ENCODE results near the gene METTL21C.

METTL21C gene

DNA sequence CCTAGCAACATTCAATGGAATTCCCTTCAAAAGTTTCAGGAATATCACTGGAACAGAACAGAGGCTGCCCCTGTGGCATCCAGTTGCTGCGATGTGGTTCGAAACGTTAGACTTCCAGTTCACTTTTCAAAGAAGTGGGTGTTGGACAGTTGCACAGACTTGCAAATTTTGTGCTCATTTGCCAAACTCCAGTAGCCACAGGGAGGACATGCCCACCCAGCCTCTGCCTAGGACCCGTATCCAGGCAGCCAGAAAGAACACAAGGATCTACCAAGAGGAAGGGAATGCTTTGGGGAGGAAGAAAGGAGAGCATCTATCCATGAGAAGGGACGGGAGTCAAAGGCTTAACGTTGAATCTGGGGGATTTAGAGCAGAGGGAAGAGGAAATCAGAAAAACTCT lies at the start of gene METTL21C:
Gene METTL21C (minus strand): TSS at position 108 of the 400 bp plus-strand sequence. CDS start 546 bp downstream, outside the sequence.
- FAIRE-seq, result no peak

GRCh38 chr13:102742506-102742905 lies 47.7 kb upstream of the METTL21C start:
- FAIRE-seq, result no peak

GRCh38 chr13:102742101-102742500 lies 47.3 kb upstream of the METTL21C start:
- no peak for FAIRE-seq

DNA sequence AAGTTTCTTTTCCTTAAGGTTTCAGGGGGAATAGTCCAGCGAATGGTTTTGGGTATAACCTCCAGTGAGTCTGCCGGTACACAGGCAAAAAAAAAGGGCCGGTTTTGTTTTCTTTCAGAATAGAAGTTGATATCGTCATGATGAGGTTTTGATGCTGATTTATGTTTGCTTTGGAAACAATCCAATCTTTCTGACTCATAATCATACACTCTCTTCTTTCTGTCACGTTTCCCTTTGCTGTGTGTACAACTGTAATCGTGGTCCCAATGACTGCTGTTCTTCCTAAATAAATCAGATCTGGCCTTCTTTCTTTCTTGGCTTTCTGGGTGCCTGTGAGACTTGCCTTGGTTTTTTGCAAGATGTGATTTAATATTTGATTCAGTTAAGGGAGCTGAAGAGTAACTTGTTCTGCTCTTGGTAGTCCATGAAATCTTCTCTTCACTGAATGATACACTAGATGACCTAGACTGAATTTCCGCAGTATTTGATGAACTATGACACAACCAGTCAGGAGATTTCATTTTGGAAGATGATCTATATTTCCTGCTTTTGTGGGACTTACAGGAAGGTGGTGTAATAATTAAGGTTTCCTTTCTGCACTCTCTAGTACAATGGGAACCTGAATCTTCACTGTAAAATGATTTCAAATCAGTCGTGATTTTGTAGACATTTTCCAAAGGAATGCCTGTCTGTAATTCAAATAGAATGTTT lies 34.9 kb upstream of the METTL21C start:
- FAIRE-seq, result no peak

- FAIRE-seq, result no peak
Measured at GRCh38 chr13:102726430-102726829, 31.6 kb upstream of the METTL21C start.

DNA sequence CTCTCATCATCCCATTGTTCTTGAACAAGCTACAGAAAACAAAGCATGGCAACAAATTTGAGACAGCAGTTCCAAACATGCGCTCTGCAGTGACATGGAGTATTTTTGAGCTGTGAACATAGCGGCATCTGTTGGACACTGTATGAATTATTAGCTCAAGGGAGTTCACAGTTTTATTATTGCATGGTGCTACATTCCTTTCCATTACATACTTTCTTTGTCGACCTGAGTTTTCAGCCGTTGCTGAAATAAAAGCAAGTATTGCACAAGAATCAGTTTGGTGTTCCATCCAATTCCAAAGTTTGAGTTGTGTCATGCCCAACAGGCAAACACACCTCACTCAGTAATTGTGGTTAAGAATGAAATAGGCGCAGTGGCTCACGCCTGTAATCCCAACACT lies 30.1 kb upstream of the METTL21C start:
- FAIRE-seq, result no peak

- no peak for FAIRE-seq
Measured at GRCh38 chr13:102721800-102722231, 27.0 kb upstream of the METTL21C start.

GRCh38 chr13:102718746-102719145 lies 23.9 kb upstream of the METTL21C start:
- no peak for FAIRE-seq

DNA sequence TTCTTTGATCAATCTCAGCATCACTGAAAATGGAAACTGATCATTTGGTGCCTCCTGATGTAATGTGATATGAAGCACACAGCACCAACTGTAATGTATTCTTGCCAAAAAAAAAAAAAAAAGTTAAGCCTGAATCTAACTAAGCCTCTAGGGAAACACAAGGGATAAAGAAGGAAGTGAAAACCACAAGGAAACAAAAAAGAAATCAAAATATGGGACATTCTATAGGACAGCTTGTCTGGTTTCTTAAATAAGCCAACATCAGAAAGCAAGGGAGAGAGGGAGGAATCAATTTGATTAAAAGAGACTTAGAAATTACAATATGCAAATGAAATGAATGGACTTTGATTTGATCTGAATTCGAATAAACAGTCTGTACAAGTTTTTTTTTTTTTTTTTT lies 20.6 kb upstream of the METTL21C start:
- FAIRE-seq, result no peak

- FAIRE-seq, result no peak
Measured at GRCh38 chr13:102710261-102710679, 15.4 kb upstream of the METTL21C start.

DNA sequence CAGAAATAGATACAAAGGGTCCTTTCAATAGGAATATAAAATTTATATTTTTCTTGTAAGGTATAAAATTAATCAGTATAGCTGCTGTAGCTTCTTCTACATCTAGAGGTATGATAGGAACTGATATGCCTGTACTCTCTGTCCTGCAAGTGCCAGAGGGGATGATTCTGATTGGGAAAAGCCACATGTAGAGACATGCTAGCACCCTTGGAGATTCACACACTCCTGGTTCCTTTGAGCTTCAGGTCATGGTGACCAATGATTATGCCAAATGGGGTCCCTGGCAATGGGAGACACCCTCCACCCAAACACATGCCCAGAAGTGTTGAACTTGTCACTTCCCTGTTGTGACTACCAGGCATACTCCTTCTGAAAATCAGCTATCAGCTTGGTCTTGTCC lies 14.7 kb upstream of the METTL21C start:
- FAIRE-seq, result no peak

DNA sequence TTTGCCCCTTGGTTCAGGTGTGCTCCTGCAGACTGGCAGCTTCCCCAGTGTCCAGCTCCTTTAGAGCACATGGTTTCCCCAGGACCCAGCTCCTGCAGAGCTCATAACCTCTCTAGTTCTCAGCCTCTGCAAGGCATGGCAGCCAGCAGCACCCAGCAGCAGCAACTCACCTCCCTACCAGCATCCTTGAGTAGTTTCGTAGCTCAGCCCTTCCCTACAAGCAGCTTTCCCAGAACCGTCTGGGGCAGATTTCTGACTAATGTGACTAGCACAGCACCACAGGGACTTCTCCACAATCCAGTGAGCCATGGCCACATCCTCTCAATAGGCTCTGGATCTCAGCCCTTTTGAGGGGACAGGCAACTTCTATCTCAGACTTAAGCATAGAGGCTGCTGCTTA lies 14.1 kb upstream of the METTL21C start:
- FAIRE-seq, result no peak

DNA sequence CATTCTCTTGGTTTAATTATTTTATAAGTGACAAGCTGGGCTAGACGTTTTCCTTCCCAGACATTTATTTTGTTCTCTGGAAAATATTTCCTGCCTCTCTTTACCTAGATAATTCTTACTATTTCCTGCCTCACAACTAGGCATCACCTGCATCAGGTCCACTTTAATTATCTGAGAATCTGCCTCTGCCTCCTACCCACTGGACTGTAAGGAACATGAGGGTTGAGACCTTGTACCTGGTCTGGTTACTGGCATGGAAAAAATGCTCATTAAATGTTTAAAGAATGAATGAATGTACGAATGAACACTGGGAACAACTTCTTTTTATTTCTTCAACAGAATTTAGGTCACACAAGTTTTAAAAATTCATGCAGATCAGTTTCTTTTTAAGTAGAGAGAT lies 13.4 kb upstream of the METTL21C start:
- FAIRE-seq, result no peak

DNA sequence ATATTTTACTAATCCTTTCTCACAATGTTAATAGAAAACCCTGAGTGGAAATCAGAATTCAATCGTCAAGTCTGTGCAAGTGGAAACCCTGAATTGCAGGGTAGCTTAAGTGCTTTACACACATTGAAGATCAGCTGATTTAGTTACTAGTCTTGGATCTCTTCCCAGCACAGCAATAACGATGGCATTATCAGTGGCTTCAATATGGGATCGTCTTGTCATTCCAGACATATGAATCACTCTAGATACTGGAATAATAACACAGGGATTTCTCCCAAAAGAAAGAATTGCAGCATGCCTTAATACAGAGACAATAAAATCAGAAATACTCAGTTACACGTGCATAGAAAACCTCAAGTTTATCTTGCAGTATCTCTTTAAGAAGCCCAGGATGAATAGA lies 12.6 kb upstream of the METTL21C start:
- FAIRE-seq, result no peak

DNA sequence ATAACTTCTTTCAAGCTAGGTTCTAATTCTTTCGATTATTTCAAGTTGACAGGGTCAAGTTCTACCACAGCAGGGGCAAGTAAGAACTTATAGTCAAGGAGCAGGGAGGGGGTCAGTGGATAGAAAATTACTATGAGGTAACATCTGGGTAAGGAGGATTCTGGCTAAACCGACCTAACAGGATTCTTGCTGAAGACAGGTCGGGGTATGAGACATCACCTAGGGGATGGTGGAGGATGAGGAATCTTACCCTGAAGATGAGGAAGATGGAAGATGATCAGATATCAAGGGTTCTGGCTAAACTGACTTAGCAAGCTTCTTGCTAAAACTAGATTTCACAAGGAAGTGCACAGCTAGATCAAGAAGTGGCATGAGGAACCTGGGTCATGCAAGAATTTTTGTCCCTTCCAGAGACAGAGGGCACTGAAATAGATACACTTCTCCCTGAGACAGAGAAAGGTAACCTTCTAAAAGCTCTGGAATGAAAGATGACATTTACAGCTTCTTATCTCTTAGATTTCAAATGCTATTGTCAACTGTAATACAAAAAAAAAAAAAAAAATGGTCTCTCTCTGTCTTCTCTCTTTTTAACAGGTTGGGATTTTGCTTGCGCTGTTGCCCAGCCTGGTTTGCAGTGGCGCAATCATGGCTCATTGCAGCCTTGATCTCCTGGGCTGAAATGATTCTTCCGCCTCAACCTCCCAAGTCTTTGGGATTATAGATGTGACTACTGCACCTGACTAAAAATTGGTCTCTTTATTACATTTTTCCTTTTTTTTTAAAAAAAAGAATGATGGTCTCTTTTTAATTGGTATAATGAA lies 9.6 kb upstream of the METTL21C start:
- FAIRE-seq, result no peak

DNA sequence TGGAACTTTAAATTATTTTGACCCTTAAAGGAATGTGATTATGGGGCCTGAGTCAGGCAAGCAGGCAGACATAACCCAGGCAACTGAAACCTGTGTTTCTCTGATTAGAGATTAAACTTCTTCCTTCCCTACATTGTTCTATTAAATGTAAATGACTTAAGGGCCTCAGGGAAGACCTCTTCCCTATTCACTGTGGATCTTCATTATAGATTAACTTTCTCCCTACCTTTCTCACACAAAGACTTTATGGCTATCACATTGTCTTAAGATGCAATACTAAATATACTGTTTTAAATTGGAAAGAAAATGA lies 8.8 kb upstream of the METTL21C start:
- no peak for FAIRE-seq

DNA sequence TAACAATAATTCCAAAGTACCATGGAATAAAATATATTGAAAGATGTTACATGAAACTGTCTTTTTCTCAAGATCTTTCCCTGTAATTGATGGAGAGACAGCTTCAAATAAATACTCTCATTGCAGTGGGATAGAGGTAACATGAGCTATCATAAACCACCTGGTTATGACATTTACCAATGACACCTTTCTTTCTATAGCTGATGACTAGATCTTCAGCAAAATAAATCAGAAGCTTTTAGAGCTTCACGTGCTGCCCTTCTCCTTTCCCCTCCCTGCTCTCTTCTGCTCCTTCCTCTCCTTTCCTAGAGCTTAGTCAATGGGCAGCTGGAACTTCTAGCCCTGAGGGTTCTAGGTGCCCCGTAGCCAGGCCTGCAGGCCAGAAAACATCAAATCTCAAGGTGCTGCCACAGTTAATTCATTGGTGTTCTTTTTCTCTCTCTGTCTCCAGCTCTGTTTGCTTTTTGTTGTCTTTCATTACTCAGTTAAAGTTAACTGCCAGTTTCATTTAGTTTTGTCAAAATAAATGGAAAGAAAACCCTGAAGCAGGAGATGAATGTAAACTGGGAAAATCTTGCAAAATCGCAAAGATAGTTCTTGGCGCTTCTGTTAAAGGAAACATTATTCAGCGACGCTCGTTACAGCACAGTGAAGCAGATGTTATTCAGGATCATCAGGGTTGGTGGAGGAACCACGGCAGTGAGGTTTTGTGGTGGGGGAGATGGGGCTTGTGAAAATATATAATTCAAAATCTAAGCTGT lies 8.3 kb upstream of the METTL21C start:
- FAIRE-seq, result no peak

GRCh38 chr13:102701331-102701730 lies 6.5 kb upstream of the METTL21C start:
- no peak for FAIRE-seq

GRCh38 chr13:102700088-102701031 lies 5.5 kb upstream of the METTL21C start:
- FAIRE-seq, result peak; percentile 33

DNA sequence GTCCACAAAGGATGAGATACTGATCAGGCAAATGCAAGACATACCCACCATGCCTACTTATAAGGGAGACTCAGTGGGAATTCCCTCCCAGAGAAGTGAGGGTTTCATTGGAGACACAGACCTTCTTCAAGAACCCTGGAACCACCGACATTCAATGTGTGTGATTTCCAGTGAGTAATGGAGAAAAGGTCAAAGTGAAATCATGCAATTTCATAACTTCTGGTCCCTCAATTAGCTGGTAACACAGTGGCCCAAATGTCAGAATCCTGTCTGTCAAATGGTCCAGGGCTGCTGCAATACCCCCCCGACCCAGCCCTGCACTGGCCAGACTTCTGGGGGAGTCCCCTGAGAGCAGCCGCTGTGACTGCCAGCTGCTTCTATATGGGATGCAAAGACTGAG lies 4.7 kb upstream of the METTL21C start:
- no peak for FAIRE-seq

DNA sequence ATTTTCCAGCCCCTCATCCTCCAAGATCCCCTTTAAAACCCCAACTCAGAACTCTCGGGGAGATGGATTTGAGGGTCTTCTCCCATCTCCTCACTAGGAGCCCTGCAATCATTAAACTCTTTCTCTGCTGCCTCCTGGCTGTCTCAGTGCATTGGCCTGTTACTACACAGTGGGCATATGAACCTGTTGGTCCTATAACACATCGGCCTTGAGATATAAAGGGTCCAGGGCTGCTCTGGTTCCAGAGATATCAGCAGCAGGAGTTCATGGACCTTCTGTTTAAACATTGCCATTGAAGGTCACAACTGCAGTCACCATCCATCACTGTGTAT lies 3.8 kb upstream of the METTL21C start:
- no peak for FAIRE-seq

DNA sequence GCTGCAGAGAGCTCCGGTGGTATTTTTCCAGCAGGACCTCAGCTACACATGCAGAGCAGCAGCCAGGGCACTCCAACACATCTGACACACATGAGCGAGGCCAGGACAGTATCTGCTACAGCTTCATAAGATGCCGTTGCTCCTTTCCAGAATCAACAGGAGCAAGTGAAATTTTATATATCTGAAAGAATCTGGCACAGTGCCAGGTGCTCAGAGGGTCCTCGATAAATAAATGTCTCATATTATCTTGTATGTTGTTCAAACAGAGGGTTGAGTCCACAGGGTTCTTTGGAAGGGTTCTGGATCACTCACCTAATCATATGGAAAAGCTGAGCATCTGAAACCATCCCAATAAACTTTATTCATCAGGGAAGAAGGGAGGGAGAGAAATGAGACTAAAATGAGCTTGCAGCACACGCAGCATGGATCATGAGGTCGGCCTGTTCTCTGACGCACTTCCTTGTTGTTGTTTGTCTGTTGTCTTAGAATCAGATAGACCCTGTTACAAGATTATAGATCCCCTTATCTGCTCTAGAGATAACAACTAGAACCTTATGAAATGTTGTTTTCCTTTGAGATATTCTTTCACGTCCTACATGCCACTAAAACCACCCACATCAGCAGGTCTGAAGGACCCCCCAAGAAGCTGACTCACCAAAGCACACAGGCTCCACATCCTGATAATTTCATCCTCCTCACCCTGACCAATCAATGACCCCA lies 3.2 kb upstream of the METTL21C start:
- no peak for FAIRE-seq

Measured in endometrium (tissue), 2 donors.